Adrenal gland (tissue), 12 donors: ENCODE results near the gene RASL10B. TPM values are rescaled to one million over a fixed set of nuclear protein-coding genes. Genes with fewer than 3 reads are reported as not detected.

Experiments used
- DNase-seq, 7 donors: peaks; one replicate each; pipeline ENCODE4 v3.0.0-alpha.2; 2019 to 2020
- H3K27ac ChIP-seq, 5 donors: fragments of 200-600 bp; sonication (generic) in 4 of 5; 1 replicate in 3 of 5; 2 replicates in 2 of 5; pipeline versions ENCODE4 v1.5.1 to v1.8.0; 2016 to 2020; ENCODE audit warnings: mild to moderate bottlenecking in 1 of 5
- H3K27me3 ChIP-seq: fragments of 200-600 bp; 2 replicates; pipeline ENCODE4 v1.8.0; 2021
- H3K36me3 ChIP-seq, 2 donors: fragments of 200-600 bp; replicated peaks in 1 of 2; 1 replicate in 1 of 2; 2 replicates in 1 of 2; pipeline versions ENCODE4 v1.5.1 to v1.8.0; 2018 to 2022
- H3K4me1 ChIP-seq, 2 donors: fragments of 200-600 bp; replicated peaks in 1 of 2; 1 replicate in 1 of 2; 2 replicates in 1 of 2; pipeline versions ENCODE4 v1.5.1 to v1.8.0; 2018 to 2021
- H3K4me3 ChIP-seq, 4 donors: fragments of 200-600 bp; sonication (generic) in 3 of 4; one replicate each; pipeline ENCODE4 v1.5.1; 2016 to 2018
- H3K9me3 ChIP-seq, 3 donors: fragments of 200-600 bp; sonication (generic) in 1 of 3; replicated peaks in 1 of 3; 1 replicate in 2 of 3; 2 replicates in 1 of 3; pipeline versions ENCODE4 v1.5.1 to v1.8.0; 2016 to 2021
- CTCF ChIP-seq, 6 experiments: fragments of 450-650 bp in 4 of 6; fragments of 200-600 bp in 2 of 6; sonication (generic) in 1 of 6; IDR thresholded peaks; 1 replicate in 5 of 6; 2 replicates in 1 of 6; pipeline versions ENCODE4 v1.5.1 to v1.8.0; 2016 to 2021; ENCODE audit warnings: antibody characterized with exemption in 6 of 6, mild to moderate bottlenecking in 2 of 6, moderate library complexity in 1 of 6
- POLR2A ChIP-seq, 2 donors: fragments of 450-650 bp; IDR thresholded peaks; one replicate each; pipeline ENCODE4 v1.6.1; 2017; ENCODE audit warnings: antibody characterized with exemption in 2 of 2, mild to moderate bottlenecking in 2 of 2, moderate library complexity in 1 of 2
- WGBS, 4 donors: extraction: QIAGEN DNeasy Blood & Tissue Kit in 2 of 4; methylation state at CpG; one replicate each; pipeline versions ENCODE4 v1.1.5 to v1.1.7; 2013 to 2017; 5-methylcytosine and 5-hydroxymethylcytosine counted together
- intact Hi-C, 2 donors: fragments of 100-400 bp; cut with DNase I; formaldehyde crosslinking; loops; one replicate each; pipeline versions ENCODE4 v1.14.1 to v1.15.0; 2022 to 2023
- polyA plus RNA-seq, 3 donors: library from polyadenylated mRNA; stranded (reverse); fragments of 200-250 nt in 2 of 3; fragments of 350-450 nt in 1 of 3; fragmentation: Illumina TruSeq in 1 of 3; extraction: RNeasy Lipid Tissue Mini Kit (QIAGEN cat#74804) in 1 of 3; gene quantifications; one replicate each; pipeline ENCODE4 v1.2.3, GENCODE V29; 2013 to 2014
- total RNA-seq, 9 donors: library from RNA; depleted of rRNA in 4 of 9; stranded (reverse); fragments of >200 nt in 4 of 9; fragments of 120-200 nt in 1 of 9; fragmentation: NEBNext Ultra II Directional in 1 of 9; extraction: Animal tissue kit (Norgen Biotek cat#: 25700) in 1 of 9; gene quantifications; one replicate each; pipeline versions ENCODE4 v1.1.0 to v1.2.4, GENCODE V29; 2013 to 2023
- donor health status: healthy with polysubstance abuse.
- donor health status: Bipolar disorder and iron deficiency.
- donor health status: DM: yes; HTN: yes; CAD: no.
- donor health status: DM: no; HTN: no; CAD: no.
- donor health status: DM: no; HTN: no; CAD: no.
- donor health status: DM: yes; HTN: yes; CAD: no.

Gene RASL10B
- total and polyA plus RNA-seq, 12 donors, result 1.1 to 8.1 (median 2.1) TPM

GRCh38 chr17:35757243-35757642 is 25.8 kb downstream of the RASL10B start:
- no peak for DNase-seq
- Histone ChIP-seq H3K27ac (no peak overlapping the region), H3K36me3 (no peaks in the 10 kb centered on the region), H3K27me3 (no peaks in the 10 kb centered on the region), H3K9me3 (no peaks in the 10 kb centered on the region), H3K4me3 (no peak overlapping the region), H3K4me1 (no peaks in the 10 kb centered on the region)
- intact Hi-C loops, result no loop called here
- TF ChIP-seq CTCF (IDR thresholded peaks at IDR 0.05), result no peak
- TF ChIP-seq POLR2A (IDR thresholded peaks at IDR 0.05), result no peak

GRCh38 chr17:35760587-35760986 is 29.1 kb downstream of the RASL10B start, which contains the start of gene C17orf50:
Gene C17orf50, plus strand, starts transcription at chr17:35760887. Its CDS starts 55 bp downstream, at chr17:35760942.
- WGBS, 4 donors, result 52 to 100% (median 80%) methylated on average over 1 of the region's 1 CpG
- H3K27ac ChIP-seq, result no peak within 1 kb of the TSS
- H3K4me1 ChIP-seq, result peaks cover 5 to 11% of the 10 kb centered on the region in 2 donors
- intact Hi-C loops, result no loop called here
- H3K9me3 ChIP-seq, result no peaks in the 10 kb centered on the region
- no peaks in the 10 kb centered on the region for H3K27me3 ChIP-seq
- TF ChIP-seq CTCF (IDR thresholded peaks at IDR 0.05), result no peak
- TF ChIP-seq POLR2A (IDR thresholded peaks at IDR 0.05), result no peak
- no peak for DNase-seq
- H3K4me3 ChIP-seq, result no peak within 1 kb of the TSS
- H3K36me3 ChIP-seq, result no peaks in the 10 kb centered on the region

GRCh38 chr17:35761601-35762000 is 30.2 kb downstream of the RASL10B start:
- no peaks in the 10 kb centered on the region for H3K9me3 ChIP-seq
- H3K27ac ChIP-seq, result no peak overlapping the region
- TF ChIP-seq POLR2A (IDR thresholded peaks at IDR 0.05), result no peak
- TF ChIP-seq CTCF (IDR thresholded peaks at IDR 0.05), result no peak
- WGBS, 4 donors, result 78 to 88% (median 84%) methylated on average over 5 of the region's 5 CpGs
- intact Hi-C loops, result no loop called here
- peaks cover 5 to 11% of the 10 kb centered on the region in 2 donors for H3K4me1 ChIP-seq
- no peak overlapping the region for H3K4me3 ChIP-seq
- no peaks in the 10 kb centered on the region for H3K36me3 ChIP-seq
- no peaks in the 10 kb centered on the region for H3K27me3 ChIP-seq
- DNase-seq, result no peak

GRCh38 chr17:35763767-35764122 is 32.3 kb downstream of the RASL10B start:
- H3K4me3 ChIP-seq, result peak overlapping the region in 2 of 4 donors; percentile 18 to 60
- H3K36me3 ChIP-seq, result no peaks in the 10 kb centered on the region
- intact Hi-C loops, result loop anchor here in 1 of 2 donors (2.0 kb wide), 1 partner anchor 41 kb away; no protein-coding TSS in a partner anchor
- H3K27me3 ChIP-seq, result no peaks in the 10 kb centered on the region
- TF ChIP-seq CTCF (IDR thresholded peaks at IDR 0.05) (no peak), POLR2A (IDR thresholded peaks at IDR 0.05) (no peak)
- H3K9me3 ChIP-seq, result no peaks in the 10 kb centered on the region
- WGBS, 4 donors, result 28 to 33% (median 32%) methylated on average over 16 to 17 of the region's 17 CpGs
- no peak for DNase-seq
- H3K4me1 ChIP-seq, result peaks cover 5 to 11% of the 10 kb centered on the region in 2 donors
- H3K27ac ChIP-seq, result peak overlapping the region in 1 of 5 donors; percentile 55
